ENCODE measurements around the gene OR3A1.

DNA sequence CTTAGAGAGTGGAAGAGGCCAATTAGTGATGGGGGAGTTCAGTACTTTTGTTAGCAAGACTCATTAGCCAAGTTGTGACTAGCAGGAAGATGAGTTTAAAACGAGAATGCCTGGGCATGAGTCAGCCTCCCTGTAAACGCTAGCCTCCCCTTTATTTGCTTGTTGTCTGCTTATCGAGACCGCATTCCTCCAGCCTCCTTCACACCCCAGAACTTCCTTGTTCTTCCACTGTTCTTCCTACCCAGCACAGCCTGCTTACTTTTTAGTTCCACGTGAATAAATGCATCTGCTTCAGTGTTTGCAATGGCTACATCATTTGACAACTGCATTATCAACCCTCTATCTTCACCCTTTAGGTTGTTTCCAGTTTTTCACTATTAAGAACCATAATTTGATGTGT is 20.2 kb upstream of the OR3A1 start:
- TF ChIP-seq POLR2AphosphoS5 (IDR thresholded peaks at IDR 0.05; ENCODE audit: low read length): no peak
- no peak for TF ChIP-seq FOS (IDR thresholded peaks at IDR 0.05; ENCODE audit: borderline replicate concordance, extremely low read depth, insufficient read length)
- TF ChIP-seq, protein P1, sequence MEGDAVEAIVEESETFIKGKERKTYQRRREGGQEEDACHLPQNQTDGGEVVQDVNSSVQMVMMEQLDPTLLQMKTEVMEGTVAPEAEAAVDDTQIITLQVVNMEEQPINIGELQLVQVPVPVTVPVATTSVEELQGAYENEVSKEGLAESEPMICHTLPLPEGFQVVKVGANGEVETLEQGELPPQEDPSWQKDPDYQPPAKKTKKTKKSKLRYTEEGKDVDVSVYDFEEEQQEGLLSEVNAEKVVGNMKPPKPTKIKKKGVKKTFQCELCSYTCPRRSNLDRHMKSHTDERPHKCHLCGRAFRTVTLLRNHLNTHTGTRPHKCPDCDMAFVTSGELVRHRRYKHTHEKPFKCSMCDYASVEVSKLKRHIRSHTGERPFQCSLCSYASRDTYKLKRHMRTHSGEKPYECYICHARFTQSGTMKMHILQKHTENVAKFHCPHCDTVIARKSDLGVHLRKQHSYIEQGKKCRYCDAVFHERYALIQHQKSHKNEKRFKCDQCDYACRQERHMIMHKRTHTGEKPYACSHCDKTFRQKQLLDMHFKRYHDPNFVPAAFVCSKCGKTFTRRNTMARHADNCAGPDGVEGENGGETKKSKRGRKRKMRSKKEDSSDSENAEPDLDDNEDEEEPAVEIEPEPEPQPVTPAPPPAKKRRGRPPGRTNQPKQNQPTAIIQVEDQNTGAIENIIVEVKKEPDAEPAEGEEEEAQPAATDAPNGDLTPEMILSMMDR (IDR thresholded peaks at IDR 0.05 in 2 of 3, conservative IDR thresholded peaks at IDR 0.05 in 1 of 3; ENCODE audit: control insufficient read depth in 2 of 3, extremely low read depth in 1 of 3, insufficient read depth in 1 of 3, low read depth in 3 of 3, low read length in 3 of 3): no peak
- TF ChIP-seq BCLAF1 (IDR thresholded peaks at IDR 0.05): no peak
- TF ChIP-seq TCF12 (IDR thresholded peaks at IDR 0.05; ENCODE audit: low read depth, low read length): no peak
- no peak for TF ChIP-seq EP300 (IDR thresholded peaks at IDR 0.05; ENCODE audit: borderline replicate concordance in 1 of 2, control insufficient read depth in 1 of 2, low read depth in 2 of 2, low read length in 2 of 2)
- TF ChIP-seq NFIC (IDR thresholded peaks at IDR 0.05; ENCODE audit: low read depth, low read length): no peak
- no peak for TF ChIP-seq ATF2 (IDR thresholded peaks at IDR 0.05; ENCODE audit: low read length)
- TF ChIP-seq, protein P2, sequence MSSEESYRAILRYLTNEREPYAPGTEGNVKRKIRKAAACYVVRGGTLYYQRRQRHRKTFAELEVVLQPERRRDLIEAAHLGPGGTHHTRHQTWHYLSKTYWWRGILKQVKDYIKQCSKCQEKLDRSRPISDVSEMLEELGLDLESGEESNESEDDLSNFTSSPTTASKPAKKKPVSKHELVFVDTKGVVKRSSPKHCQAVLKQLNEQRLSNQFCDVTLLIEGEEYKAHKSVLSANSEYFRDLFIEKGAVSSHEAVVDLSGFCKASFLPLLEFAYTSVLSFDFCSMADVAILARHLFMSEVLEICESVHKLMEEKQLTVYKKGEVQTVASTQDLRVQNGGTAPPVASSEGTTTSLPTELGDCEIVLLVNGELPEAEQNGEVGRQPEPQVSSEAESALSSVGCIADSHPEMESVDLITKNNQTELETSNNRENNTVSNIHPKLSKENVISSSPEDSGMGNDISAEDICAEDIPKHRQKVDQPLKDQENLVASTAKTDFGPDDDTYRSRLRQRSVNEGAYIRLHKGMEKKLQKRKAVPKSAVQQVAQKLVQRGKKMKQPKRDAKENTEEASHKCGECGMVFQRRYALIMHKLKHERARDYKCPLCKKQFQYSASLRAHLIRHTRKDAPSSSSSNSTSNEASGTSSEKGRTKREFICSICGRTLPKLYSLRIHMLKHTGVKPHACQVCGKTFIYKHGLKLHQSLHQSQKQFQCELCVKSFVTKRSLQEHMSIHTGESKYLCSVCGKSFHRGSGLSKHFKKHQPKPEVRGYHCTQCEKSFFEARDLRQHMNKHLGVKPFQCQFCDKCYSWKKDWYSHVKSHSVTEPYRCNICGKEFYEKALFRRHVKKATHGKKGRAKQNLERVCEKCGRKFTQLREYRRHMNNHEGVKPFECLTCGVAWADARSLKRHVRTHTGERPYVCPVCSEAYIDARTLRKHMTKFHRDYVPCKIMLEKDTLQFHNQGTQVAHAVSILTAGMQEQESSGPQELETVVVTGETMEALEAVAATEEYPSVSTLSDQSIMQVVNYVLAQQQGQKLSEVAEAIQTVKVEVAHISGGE (CRISPR knock-in tag; IDR thresholded peaks at IDR 0.05): no peak
- TF ChIP-seq CREM (IDR thresholded peaks at IDR 0.05; ENCODE audit: low read depth): no peak
- TF ChIP-seq, protein P3, sequence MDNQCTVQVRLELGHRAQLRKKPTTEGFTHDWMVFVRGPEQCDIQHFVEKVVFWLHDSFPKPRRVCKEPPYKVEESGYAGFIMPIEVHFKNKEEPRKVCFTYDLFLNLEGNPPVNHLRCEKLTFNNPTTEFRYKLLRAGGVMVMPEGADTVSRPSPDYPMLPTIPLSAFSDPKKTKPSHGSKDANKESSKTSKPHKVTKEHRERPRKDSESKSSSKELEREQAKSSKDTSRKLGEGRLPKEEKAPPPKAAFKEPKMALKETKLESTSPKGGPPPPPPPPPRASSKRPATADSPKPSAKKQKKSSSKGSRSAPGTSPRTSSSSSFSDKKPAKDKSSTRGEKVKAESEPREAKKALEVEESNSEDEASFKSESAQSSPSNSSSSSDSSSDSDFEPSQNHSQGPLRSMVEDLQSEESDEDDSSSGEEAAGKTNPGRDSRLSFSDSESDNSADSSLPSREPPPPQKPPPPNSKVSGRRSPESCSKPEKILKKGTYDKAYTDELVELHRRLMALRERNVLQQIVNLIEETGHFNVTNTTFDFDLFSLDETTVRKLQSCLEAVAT (IDR thresholded peaks at IDR 0.05): no peak
- TF ChIP-seq POLR2A (IDR thresholded peaks at IDR 0.05; ENCODE audit: low read depth, low read length): no peak
